ENCODE results near the gene CSMD2.
A peak's percentile ranks its signal among the peaks of the same experiment; 100 is the strongest.

The CSMD2 gene

DNA sequence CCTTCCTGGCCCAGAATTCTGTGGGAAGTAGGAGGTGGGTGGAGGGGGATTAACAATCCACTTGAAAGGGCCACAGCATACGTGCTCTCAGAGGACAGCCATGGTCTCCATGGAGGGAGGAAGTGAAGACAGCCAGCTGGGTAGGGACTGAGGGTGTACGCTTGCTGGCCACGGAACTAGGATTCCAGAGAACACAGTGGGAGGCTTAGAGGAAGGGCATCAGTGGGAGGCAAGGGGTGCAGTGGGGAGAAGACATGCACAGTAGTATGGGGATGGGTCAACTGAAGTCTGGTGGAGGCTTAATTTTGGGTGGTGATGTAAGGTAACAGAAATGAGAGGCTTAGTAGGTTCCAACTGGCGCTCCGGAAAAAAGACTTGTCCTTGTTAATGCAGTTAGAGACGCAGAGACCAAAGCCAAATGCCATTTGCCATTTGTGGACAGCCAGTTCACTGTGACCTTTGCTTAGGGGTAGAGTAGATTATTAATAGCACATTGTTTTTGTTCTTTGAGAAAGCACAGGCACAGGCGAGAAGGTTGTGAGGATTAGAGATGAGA is 589.6 kb downstream of the CSMD2 start:
- no peak overlapping the region for H3K4me3 ChIP-seq (ENCODE audit: low read length)
- TF ChIP-seq, protein P1, sequence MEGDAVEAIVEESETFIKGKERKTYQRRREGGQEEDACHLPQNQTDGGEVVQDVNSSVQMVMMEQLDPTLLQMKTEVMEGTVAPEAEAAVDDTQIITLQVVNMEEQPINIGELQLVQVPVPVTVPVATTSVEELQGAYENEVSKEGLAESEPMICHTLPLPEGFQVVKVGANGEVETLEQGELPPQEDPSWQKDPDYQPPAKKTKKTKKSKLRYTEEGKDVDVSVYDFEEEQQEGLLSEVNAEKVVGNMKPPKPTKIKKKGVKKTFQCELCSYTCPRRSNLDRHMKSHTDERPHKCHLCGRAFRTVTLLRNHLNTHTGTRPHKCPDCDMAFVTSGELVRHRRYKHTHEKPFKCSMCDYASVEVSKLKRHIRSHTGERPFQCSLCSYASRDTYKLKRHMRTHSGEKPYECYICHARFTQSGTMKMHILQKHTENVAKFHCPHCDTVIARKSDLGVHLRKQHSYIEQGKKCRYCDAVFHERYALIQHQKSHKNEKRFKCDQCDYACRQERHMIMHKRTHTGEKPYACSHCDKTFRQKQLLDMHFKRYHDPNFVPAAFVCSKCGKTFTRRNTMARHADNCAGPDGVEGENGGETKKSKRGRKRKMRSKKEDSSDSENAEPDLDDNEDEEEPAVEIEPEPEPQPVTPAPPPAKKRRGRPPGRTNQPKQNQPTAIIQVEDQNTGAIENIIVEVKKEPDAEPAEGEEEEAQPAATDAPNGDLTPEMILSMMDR (conservative IDR thresholded peaks at IDR 0.05; ENCODE audit: low read length): no peak
- no peak for DNase-seq (ENCODE audit: low read depth)

DNA sequence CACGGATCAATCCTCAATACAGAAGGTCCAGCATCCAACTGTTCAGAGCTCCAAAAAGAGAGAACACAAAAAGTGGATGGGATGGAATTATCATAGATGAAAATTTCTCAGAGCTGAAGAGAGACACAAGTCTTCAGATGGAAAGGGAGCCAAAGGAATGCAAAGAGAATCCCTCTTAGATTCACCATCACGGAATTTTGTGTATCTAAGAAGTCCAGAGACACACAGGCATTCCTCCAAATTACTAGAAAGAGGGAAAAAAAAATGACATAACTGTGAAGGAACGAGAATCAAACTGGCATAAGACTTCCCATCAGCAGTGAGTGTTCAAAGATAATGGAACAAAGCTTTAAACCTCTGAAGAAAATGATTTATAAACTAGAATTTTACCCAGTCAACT is 591.4 kb downstream of the CSMD2 start:
- TF ChIP-seq, protein P1 (conservative IDR thresholded peaks at IDR 0.05; ENCODE audit: low read length): no peak
- DNase-seq (ENCODE audit: low read depth): peak; percentile 0

DNA sequence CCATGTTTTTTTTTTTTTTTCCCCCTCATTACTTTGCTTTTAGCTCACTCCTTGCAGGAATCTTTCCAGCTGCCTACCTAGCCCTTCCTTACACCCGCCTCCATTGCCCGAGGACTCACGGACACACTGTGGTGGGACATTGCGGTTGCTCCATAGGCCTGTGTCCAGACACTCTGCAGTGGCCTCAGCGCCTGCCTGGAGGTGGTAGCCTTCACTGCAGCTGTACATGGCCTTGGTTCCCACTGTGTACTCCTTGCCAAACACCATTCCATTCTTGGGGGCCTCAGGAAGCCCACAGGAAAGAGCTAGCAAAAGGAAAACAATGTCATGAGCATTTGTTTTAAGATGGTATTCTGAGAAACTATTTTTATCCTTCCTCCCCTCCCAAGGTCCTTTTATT is 592.6 kb downstream of the CSMD2 start:
- no peak overlapping the region for H3K4me3 ChIP-seq (ENCODE audit: low read length)
- no peak for DNase-seq (ENCODE audit: low read depth)
- TF ChIP-seq, protein P1 (conservative IDR thresholded peaks at IDR 0.05; ENCODE audit: low read length): no peak

More for the DNA sequence above, 591.4 kb downstream of the CSMD2 start:
- H3K4me3 ChIP-seq (ENCODE audit: low read length): no peak overlapping the region

DNA sequence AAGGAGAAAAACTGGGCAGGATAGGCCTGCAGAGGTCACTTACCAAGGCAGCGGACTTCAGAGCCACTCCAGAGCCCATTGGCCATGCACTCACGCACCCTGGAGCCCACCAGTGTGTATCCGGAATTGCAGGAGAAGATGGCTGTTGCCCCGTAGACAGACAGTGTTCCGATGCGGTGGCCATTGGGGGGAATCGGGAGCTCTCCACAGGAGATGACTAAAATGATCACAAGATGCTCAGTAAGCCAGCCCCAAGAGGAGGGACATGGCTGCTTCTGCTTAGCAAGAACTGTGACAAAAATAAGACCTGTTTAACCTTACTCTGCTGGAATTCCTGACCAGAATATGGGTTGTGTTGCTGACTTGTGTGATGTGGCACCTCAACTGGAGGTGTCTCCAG is 595.7 kb downstream of the CSMD2 start:
- H3K4me3 ChIP-seq (ENCODE audit: low read length): no peak overlapping the region
- no peak for DNase-seq (ENCODE audit: low read depth)
- TF ChIP-seq, protein P1 (conservative IDR thresholded peaks at IDR 0.05; ENCODE audit: low read length): no peak

DNA sequence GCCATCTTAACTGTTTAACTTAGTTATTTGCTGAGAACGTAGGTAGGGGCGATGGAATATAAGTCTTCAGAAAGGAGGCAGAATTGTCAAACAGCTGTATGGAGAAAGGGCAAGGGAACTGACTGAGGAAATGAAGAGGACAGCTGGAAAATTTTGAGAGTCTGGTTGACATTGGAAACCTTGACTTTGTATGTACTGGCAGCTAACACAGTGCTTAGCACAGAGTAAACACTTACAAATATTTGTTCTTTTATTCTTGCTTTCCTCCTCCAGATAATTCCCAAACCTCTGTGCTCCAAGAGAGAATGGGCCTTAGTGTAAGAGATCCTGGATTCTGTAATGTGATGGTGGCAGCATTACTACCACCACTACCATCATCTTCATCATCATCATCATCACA is 601.3 kb downstream of the CSMD2 start:
- TF ChIP-seq, protein P1 (conservative IDR thresholded peaks at IDR 0.05; ENCODE audit: low read length): no peak
- no peak for DNase-seq (ENCODE audit: low read depth)
- H3K4me3 ChIP-seq (ENCODE audit: low read length): no peak overlapping the region

DNA sequence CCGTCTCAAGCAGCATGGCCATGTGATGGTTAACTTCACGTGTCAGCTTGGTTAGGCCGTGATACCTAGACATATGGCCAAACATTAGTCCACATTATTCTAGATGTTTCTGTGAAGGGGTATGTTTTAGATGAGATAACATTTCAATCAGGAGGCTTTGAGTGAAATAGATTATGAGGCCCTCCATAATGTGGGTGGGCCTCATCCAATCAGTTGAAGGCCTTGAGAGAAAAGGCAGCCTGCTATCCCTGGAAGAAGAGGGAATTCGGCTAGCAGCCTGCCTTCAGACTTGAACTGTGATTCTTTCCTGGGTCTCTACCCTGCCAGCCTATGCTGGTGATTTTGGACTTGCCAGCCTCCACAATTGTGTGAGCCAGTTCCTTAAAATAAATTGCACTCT is 602.5 kb downstream of the CSMD2 start:
- TF ChIP-seq, protein P1 (conservative IDR thresholded peaks at IDR 0.05; ENCODE audit: low read length): no peak
- H3K4me3 ChIP-seq (ENCODE audit: low read length): no peak overlapping the region
- no peak for DNase-seq (ENCODE audit: low read depth)

DNA sequence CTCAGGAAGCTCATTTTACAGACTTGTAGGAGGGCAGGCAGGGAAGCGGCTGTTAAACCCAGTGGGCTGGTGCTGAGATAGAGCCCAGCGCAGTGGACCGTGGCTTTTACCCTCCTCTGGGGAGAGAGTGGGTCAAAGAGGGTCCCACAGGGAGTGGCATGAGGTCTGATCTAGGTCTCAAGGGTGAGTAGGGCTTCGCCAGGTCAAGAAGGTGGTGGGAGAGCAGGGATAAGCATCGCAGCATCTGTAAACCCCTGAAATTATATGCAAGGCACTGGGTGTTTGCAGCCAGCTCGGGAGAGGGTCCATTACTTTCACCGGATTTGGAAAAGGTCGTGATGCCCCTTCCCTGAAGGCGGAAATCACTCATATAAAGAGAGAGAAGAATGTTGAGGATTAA is 603.5 kb downstream of the CSMD2 start:
- no peak overlapping the region for H3K4me3 ChIP-seq (ENCODE audit: low read length)
- DNase-seq (ENCODE audit: low read depth): no peak
- TF ChIP-seq, protein P1 (conservative IDR thresholded peaks at IDR 0.05; ENCODE audit: low read length): no peak

Measured in AG10803 (cell line).